ENCODE data around the gene KNDC1.

The KNDC1 gene

DNA sequence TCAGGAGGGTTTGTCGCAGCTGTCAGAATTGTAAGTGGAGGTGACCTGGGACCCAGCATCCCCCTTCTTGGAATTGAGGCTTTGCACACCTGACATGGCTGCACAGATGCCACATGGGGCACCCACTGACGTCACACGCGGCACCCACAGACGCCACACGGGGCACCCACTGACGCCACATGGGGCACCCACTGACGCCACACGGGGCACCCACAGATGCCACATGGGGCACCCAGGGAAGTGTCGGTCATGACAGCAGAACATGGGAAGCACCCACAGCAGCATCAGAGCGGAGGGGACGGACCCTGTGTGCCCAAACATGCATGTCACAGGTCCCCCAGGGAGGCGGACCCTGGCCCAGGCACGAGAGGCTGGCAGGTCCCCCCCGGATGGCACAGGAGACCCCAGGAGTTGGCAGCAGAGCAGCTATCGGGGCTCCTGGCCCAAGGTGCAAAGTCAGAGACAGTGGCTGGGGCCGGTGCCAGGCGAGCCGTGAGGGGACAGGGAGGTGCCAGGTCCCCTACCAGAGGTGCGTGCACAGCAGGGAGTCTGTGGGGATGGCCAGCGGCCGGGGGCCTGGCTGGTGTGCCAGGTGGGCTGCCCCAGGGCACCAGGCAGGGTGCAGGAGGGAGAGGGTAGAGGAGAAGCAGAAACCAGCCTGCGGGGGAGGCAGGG lies 21.1 kb downstream of the KNDC1 start:
- DNase-seq = no peak

DNA sequence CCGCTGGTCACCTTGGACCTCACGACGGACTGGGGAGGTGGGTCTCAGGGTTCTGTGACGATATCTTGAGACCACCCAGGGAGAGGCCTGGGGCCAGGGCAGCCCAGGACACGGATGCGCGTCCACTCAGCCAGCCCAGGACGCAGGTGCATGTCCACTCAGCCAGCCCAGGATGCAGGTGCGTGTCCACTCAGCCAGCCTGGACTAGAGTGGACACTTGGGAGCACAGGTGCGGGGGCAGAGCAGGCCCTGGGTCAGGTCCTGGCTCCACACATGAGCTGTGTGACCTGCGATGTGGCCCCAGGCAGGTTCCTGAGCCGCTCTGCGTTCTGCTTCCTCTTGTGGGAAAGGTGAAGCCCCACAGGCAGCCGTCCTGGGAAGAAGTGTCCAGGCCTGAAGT lies 22.2 kb downstream of the KNDC1 start:
- no peak for DNase-seq

DNA sequence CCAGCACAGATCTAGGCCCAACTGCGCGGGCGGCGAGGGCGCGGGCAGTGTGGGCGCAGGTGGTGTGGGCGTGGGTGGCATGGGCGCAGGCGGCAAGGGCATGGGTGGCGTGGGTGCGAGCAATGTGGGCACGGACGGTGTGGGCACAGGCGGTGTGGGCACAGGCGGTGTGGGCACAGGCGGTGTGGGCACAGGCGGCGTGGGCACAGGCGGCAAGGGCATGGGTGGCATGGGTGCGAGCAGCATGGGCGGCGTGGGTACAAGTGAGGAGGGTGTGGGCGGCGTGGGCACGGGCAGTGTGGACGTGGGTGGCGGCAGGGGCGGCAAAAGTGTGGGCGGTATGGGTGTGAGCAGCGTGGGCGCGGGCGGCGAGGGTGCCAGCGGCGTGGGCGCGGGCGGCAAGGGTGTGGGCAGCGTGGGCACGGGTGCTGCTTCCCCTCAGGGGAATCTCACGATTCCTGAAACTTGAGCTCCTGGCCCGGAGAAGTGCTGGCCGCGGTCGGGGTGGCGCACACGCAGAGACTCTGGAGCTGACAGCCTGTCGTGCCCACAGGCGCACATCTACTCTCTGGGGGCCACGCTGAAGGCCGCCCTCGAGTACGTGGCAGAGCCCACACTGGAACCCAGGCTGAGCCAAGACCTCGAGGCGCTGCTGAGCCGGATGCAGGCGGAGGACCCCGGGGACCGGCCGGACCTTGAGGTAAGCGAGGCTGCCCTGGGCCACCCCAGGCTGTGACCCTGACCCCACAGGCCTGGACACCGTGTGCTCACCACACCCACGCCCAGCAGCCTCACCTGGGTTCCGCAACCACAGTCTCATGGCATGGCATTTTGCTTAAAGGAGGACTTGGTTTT lies 23.0 kb downstream of the KNDC1 start:
- no peak for DNase-seq

- no peak for DNase-seq
Observed at GRCh38 chr10:133183646-133184378, 23.8 kb downstream of the KNDC1 start.

GRCh38 chr10:133184591-133185244 lies 24.7 kb downstream of the KNDC1 start:
- no peak for DNase-seq

DNA sequence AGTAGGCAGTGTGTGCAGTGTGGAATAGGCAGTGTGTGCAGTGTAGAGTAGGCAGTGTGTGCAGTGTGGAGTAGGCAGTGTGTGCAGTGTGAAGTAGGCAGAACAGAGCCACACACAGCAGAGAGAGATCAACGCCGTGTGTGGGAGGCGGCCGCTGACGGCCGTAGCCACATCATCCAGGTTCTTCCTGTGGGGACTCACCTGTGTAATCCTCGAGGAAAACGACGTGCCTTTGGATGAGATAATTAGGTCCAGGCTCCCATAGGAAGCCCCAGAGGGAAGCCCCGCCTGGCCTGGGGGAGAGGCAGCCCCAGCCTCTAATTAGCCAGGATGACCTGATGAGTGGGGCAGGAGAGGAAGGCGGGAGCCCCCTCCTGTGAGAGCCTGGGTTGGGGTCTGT lies 25.4 kb downstream of the KNDC1 start:
- DNase-seq = no peak

DNA sequence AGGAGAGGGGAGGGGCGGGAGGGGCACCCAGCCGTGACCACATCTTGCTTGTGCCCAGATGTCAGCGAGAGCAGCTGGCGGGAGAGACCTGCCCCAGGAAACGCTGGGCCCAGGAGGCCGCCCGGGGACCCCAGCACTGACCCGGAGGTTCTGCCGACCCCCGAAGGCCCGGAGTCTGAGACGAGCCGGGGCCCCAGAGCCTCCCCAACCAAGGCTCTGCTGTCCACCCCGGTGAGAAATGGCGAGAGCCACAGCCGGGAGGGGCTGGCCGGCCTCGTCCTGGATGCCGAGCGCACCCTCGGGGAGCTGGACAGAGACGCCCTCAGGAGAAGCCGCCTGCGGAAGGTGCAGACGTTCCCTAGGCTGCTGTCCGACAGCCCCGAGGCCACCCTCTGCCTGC lies 25.9 kb downstream of the KNDC1 start:
- DNase-seq = no peak

DNA sequence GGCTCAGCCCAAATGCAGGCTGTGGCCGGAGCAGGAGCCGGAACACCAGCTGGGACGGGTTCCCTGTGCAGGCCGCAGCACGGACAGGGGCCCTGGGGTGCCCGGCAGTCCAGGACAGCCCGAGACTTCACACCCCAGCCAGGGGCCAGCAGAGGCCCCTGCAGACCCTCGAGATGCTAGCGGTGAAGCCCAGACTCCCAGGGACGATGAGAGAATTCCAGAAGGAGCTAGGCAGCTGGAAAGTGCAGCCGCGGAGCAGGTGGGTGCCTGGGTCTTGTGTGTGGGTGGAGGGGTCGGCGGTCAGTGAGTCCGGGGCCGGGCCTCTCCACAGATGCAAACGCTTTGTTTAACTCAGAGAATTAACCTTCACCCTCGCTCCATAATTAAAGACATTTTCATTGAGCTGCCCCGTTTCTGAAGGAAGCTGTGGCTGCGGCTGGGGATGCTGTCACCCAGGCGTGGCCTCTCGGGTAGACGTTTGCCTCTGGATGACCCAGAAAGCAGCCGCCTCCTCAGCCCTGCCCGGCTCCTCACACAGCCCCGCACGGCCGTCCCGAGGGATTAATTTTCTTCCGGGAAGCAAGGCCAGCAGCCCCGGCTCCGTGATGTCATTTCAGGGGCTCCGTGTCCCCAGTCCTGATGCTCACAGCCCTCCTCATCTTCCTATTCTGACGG lies 26.5 kb downstream of the KNDC1 start:
- no peak for DNase-seq

DNA sequence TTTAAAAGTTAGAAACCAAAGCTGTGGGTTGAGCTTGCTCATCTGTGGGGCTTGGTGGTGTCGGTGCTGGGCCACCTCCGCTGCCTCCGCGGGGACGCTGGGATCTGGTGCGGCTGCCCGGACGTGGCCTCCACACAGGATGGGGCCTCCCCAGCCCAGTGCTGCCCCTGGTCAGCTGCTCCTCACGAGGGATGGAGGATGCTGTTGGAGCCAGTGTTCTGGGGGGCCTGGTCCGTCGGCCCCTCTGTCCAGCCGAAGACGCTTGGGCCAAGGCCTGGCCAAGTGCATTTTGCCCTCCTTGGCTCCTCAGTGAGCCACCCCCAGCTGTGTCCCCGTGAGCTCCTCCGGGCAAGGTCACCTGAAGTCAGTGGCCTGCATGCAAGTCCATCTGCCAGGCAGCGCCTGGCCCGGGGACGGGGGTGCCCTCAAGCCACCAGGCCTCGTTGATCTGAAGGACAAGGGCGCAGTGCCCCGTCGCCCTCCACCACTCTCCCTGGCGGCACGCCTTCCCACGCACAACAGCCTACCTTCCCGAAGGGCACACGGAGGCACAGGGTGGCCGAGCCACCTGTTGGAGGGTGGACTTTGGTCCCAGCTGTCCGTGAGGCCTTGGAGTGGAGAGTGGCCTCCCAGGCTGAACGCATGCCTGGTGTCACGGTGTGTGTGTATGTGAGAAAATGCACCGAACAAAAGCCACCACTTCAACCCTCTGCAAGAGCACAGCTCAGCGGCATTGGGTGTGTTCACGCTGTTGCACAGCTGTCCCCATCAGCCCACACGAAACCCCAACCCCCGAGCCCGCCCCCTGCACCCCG lies 27.3 kb downstream of the KNDC1 start:
- no peak for DNase-seq

- DNase-seq = no peak
Observed at GRCh38 chr10:133187906-133188681, 28.1 kb downstream of the KNDC1 start.

DNA sequence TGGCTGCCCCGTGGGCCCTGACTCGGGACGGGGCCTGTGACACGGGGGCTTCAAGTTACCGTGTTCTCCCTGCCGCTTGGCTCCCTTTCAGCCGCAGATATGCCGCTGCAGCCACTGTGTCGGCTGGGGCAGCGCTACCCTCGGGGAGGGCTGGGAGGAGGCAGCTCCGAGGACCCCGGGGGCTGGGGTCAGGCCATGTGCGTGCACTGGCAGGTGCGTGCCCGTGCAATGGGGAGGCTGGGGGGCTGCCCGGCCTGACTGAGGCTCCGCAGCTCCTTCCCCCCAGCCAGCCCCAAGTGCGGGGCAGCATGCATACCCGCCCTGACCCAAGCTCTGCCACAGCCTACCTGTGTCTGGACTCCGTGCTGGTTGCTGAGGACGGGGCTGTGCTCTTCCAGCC lies 29.2 kb downstream of the KNDC1 start:
- no peak for DNase-seq

DNA sequence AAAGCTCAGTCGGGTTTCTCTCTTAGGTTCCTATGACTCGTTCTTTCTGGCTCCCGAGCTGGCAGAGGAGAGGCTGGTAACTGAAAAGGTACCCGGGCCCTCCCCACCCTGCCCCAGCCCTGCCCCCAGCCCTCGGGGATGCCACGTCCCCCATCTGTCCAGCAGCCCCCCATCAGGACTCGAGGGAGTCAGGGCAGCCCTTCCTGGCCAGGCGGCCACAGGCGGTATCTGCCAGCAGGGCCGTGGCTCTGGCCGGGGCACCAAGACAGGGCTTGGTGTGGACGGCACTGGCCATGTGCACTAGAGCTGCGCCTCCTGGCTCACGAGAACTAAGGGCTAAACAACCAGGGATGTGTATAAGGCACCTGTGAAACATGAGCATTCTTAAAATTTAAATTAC lies 29.7 kb downstream of the KNDC1 start:
- DNase-seq = no peak

- DNase-seq = no peak
Observed at GRCh38 chr10:133190225-133190624, 30.2 kb downstream of the KNDC1 start.

DNA sequence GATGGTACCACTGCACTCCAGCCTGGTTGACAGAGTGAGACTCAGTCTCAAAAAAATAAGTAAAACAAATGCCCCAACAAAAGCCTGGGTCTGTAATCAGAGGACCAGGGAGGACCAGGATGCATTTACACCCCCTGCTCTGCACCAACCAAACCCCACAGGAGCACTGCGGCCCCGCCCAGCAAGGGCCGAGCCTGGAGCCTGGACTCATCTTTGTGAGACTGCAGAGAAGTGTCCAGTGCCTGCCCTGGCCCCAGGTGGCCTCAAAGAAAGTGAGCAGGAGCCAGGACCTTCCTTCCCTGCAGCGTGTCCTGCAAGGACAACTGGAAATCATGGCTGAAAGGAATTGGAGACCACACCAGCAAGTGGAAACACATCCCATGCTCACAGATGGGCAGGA lies 31.6 kb downstream of the KNDC1 start:
- no peak for DNase-seq

DNA sequence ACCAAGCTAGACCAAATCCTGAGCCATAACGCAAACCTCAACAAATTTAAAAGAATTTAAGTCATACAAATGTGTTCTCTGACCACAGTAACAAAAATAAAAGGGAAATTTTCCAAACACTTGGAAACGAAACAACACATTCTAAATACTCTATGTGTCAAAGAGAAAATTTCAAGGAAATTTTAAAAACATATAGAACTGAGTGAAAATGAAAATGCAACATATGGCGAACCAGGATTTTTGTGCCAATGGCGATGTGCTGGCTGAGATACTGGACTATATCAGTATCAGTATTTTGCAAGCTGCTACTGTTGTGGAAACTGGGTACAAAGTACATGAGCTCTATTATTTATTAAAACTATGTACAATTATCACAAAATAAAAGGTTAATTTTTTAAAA lies 34.1 kb downstream of the KNDC1 start:
- no peak for DNase-seq

DNA sequence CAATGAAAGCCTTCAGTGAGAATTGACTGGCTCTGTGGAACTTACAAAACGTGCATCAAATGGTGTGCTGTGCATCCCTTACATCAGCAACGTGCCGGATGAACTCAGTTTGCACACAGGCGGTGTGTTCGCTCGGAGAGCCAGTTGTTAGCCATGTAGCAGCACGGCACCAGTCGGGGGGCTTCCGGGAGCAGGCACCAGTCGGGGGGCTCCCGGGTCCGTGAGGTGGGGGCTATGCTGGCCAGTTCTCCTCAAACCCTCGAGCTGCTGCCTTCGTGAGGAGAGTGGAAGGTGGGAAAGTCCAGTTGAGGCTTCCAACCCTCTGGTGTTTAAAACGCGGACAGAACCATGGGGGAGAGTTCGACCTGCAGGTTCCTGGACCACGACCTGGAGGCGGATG lies 35.1 kb downstream of the KNDC1 start:
- DNase-seq = no peak

DNA sequence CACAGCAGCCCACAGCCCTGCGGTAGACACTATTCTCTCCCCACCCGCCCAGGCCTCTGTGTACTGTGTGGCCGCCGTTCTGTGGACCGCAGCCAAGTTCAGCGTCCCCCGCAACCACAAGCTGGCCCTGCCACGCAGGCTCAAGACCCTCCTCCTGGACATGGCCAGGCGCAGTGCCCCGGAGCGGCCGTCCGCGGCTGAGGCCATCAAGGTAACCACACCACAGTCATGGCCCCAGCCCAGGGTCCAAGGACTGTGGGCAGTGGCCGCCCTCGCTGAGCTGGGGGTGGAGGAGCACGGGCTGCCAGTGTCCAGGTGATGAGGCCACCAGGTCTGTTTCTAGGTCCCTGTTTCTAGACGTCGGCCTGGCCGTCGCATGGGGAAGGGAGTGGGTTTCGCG lies 35.6 kb downstream of the KNDC1 start:
- DNase-seq = no peak

DNA sequence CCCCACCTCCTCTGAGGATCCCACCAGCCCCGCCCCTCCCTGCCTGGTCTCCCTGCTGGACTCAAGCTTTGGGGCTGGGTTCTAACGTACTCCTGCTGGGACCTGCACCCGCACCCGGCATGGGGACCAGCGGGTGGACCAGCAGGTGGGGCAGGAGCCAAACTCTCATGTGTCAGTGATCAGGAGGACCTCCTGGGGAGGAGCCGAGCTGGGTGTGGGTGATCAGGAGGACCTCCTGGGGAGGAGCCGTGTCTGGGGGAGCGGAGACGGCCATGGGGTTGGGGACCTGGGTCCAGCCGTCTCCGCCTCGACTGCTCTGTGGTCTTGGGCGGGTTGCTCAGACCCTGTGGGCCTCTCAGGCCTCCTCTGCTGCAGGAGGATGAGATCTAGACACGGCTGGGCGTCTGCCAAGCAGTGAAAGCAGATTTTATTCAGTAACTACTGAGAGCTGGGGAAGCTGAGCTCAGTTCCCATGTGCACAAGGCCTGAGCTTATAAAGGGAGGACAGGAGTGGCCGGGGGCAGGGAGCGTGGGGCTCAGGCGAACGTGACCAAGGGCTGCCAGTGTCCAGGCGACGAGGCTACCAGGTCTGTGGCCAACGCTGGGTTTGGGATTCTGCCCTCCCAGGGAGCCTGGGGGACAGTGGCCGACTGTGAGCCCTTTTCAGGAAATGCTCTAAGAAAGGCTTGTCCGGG lies 36.3 kb downstream of the KNDC1 start:
- no peak for DNase-seq

- no peak for DNase-seq
Observed at GRCh38 chr10:133196936-133197758, 37.1 kb downstream of the KNDC1 start.

All from CD4-positive, alpha-beta T cell treated with Interleukin-17A for 1 hour (primary cell).